Lower lobe of right lung (tissue), 2 donors: Measurements from ENCODE around the gene TPRG1L. TPM values are rescaled to one million over a fixed set of nuclear protein-coding genes. Genes with fewer than 3 reads are reported as not detected.

Experiments
- ATAC-seq, 2 donors: fragments of 200-7000 bp; cut with Tn5 transposase; one replicate each; pipeline ENCODE4 v1.9.1; 2020 to 2022; ENCODE audit warnings: mild to moderate bottlenecking in 2 of 2, moderate library complexity in 2 of 2
- DNase-seq: peaks from one replicate; pipeline ENCODE4 v3.0.0-alpha.2; 2020
- H3K27ac ChIP-seq: fragments of 200-600 bp; one replicate; pipeline ENCODE4 v1.8.0; 2022
- H3K27me3 ChIP-seq: fragments of 200-600 bp; one replicate; pipeline ENCODE4 v1.8.0; 2022; ENCODE audit warnings: low read depth
- H3K36me3 ChIP-seq: fragments of 200-600 bp; one replicate; pipeline ENCODE4 v1.8.0; 2022; ENCODE audit warnings: mild to moderate bottlenecking
- H3K4me1 ChIP-seq: fragments of 200-600 bp; one replicate; pipeline ENCODE4 v1.8.0; 2022
- H3K4me3 ChIP-seq: fragments of 200-600 bp; one replicate; pipeline ENCODE4 v1.8.0; 2022; ENCODE audit warnings: mild to moderate bottlenecking
- H3K9me3 ChIP-seq: fragments of 200-600 bp; one replicate; pipeline ENCODE4 v1.8.0; 2022
- intact Hi-C: fragments of 100-400 bp; cut with DNase I; formaldehyde crosslinking; loops from one replicate; pipeline ENCODE4 v1.11.0; 2022
- total RNA-seq: library from RNA; stranded (reverse); fragmentation: NEBNext Ultra II Directional; extraction: Animal tissue kit (Norgen Biotek cat#: 25700); gene quantifications from one replicate; pipeline ENCODE4 v1.2.1, GENCODE V29; 2021
- TF ChIP-seq, protein P1 (sequence below): fragments of 200-600 bp; IDR thresholded peaks from one replicate; pipeline ENCODE4 v1.8.0; 2022; ENCODE audit warnings: antibody characterized with exemption, mild to moderate bottlenecking
- donor health status: DM: no; HTN: yes; CAD: no; lungs with severe emphysema.

The TPRG1L gene
- total RNA-seq, 1 donor from 2014 or later, result 46.1 TPM

DNA sequence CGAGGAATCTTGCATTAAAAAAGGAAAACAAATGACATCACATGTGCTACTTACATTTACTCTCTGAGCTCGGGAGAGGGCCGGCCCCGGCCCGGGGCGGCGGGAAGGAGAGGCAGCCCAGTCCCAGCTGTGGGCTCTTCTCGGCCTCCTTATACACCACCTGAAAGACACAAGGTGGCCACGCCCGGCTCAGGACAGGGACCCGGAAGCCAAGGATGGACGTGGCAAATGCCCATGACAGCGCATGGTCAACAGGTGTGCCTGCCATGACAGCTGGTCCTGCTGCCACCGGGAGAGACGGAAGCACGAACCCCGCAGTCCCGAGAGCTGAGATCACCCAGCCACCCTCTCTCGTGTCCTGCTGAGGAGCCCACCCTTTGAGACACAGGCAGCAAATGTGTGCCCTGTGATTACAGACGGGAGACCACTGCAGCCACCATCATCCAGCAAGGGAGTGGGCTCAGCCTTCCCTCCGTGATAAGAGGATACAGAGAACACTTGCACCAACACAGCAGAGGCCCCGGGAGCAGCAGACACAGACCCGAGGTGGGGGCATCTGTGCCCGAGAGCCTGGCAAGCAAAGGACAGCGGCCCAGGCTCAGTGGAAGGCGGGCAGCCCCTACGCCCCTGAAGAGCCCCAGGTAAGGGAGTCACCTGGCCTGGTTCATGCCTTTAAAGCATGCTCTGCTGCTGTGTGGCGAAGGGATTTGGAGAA lies 8.7 kb downstream of the TPRG1L start:
- TF ChIP-seq, protein P1, sequence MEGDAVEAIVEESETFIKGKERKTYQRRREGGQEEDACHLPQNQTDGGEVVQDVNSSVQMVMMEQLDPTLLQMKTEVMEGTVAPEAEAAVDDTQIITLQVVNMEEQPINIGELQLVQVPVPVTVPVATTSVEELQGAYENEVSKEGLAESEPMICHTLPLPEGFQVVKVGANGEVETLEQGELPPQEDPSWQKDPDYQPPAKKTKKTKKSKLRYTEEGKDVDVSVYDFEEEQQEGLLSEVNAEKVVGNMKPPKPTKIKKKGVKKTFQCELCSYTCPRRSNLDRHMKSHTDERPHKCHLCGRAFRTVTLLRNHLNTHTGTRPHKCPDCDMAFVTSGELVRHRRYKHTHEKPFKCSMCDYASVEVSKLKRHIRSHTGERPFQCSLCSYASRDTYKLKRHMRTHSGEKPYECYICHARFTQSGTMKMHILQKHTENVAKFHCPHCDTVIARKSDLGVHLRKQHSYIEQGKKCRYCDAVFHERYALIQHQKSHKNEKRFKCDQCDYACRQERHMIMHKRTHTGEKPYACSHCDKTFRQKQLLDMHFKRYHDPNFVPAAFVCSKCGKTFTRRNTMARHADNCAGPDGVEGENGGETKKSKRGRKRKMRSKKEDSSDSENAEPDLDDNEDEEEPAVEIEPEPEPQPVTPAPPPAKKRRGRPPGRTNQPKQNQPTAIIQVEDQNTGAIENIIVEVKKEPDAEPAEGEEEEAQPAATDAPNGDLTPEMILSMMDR, result no peak
- intact Hi-C loops, result no loop called here
- ATAC-seq, result no peak
- no peak overlapping the region for H3K27ac ChIP-seq
- no peaks in the 10 kb centered on the region for H3K27me3 ChIP-seq
- no peaks in the 10 kb centered on the region for H3K9me3 ChIP-seq
- peak; percentile 45 for DNase-seq
- H3K4me1 ChIP-seq, result peaks cover 7% of the 10 kb centered on the region
- no peak overlapping the region for H3K4me3 ChIP-seq
- peaks cover 100% of the 10 kb centered on the region for H3K36me3 ChIP-seq

DNA sequence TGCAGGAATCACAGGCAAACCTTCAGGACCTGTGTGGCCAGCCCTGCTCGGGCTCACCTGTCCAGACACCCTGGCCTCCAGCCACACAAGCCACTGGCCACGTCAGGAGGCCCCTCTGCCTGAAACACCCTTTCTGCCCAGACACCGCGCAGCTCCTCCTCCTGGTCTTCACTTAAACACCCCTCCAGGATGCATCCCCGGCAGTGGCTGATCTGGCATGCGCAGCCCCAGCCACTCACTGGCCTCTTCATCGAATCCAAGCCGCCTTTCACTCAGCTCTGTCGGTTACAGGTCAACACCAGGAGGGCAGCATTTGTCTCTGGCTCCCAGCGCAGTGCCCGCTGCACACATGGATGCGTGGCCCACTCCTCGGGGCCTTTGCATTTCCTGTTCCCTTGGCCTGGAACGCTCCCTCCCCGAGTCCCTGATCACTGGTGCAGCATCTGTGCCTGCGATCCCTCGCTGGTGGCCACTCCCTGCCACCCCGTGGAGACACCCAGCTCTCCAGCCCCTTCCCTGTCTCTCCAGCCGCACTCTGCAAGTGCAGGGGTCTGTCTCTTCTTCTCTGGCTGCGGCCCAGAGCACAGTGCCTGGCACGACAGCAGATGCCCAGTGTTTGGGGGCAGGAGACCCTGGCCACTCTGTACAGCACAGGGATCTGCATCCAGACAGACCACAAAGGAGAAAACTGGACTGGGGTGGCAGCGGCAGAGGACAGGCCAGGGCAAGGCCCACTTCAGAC lies 9.4 kb downstream of the TPRG1L start:
- Histone ChIP-seq H3K36me3 (peaks cover 99% of the 10 kb centered on the region), H3K9me3 (no peaks in the 10 kb centered on the region), H3K4me3 (no peak overlapping the region), H3K4me1 (peaks cover 7% of the 10 kb centered on the region), H3K27me3 (no peaks in the 10 kb centered on the region), H3K27ac (no peak overlapping the region)
- intact Hi-C loops, result no loop called here
- TF ChIP-seq, protein P1, result no peak
- ATAC-seq (no peak), DNase-seq (peak; percentile 40)

DNA sequence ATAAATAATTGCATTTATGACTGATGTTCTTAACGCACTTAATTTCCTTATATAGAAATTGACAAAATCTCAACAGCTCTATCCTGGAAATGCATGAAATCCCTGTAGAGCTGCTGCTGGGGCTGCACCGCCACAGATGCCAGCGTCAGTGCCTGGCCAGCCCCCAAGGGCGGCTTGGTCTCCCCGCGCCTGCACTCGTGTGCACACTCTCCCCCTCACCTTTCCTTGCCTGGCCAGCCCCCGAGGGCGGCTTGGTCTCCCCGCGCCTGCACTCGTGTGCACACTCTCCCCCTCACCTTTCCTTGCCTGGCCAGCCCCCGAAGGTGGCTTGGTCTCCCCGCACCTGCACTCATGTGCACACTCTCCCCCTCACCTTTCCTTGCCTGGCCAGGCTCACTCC lies 11.3 kb downstream of the TPRG1L start:
- TF ChIP-seq, protein P1, result no peak
- ATAC-seq (no peak), DNase-seq (no peak)
- no peaks in the 10 kb centered on the region for H3K27me3 ChIP-seq
- peaks cover 90% of the 10 kb centered on the region for H3K36me3 ChIP-seq
- no peak overlapping the region for H3K27ac ChIP-seq
- H3K4me3 ChIP-seq, result no peak overlapping the region
- H3K9me3 ChIP-seq, result no peaks in the 10 kb centered on the region
- H3K4me1 ChIP-seq, result no peaks in the 10 kb centered on the region
- intact Hi-C loops, result no loop called here

DNA sequence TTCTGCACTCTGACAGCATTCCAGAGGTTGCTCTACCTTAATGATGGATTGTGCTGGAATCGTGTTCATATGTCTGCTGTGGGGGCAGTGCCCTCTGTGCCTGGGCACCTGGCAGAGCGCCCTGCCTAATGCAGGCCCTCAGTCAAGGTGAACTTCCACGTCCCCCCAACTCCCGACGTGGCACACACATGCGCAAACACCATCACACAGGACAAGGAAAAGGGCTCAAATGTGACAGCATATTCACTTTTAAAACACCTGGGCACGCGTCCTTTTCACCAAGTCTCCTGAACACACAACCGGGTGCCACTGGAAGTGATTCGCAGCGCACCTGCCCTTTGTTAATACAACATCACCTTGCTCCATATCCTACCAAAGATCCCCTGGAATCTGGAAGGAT lies 11.7 kb downstream of the TPRG1L start:
- Histone ChIP-seq H3K36me3 (peaks cover 85% of the 10 kb centered on the region), H3K4me1 (no peaks in the 10 kb centered on the region), H3K4me3 (no peak overlapping the region), H3K27ac (no peak overlapping the region), H3K9me3 (no peaks in the 10 kb centered on the region), H3K27me3 (no peaks in the 10 kb centered on the region)
- TF ChIP-seq, protein P1, result no peak
- ATAC-seq (no peak), DNase-seq (no peak)
- intact Hi-C loops, result no loop called here

DNA sequence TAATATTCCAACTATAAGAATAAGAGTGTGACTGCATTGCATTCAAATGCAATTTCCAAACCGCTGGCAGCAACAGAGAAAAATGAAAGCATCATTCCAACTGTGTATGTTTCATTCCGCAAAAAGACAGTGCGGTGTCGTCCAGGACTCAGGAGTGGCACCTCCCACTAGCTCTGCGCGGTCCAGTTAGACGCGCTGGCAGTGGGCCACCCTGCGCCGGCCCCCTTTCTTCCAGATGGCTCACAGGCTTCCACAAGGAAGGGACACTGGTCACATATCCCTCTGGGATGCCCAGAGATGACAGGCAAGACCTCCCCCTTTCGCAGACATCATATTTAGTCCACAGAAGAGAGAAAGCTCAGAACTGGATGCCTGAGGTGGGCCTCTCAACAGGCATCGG lies 13.2 kb downstream of the TPRG1L start:
- Histone ChIP-seq H3K4me3 (no peak overlapping the region), H3K9me3 (no peaks in the 10 kb centered on the region), H3K27me3 (no peaks in the 10 kb centered on the region), H3K36me3 (peaks cover 70% of the 10 kb centered on the region), H3K27ac (no peak overlapping the region), H3K4me1 (no peaks in the 10 kb centered on the region)
- DNase-seq (no peak), ATAC-seq (no peak)
- intact Hi-C loops, result no loop called here
- TF ChIP-seq, protein P1, result no peak
